HFF-Myc (cell line): ENCODE data around the gene TBXT.

Source experiments
- DNase-seq: peaks from one replicate; pipeline ENCODE4 v3.0.0-alpha.2; 2011; ENCODE audit warnings: low read depth; ENCODE audit errors: extremely low read depth
- H3K4me3 ChIP-seq: replicated peaks from 2 replicates; pipeline ENCODE4 v1.5.1; 2011; ENCODE audit warnings: low read depth, mild to moderate bottlenecking, control low read depth, low read length
- TF ChIP-seq, protein P1 (sequence below): IDR thresholded peaks from 2 replicates; pipeline ENCODE4 v1.5.1; 2012; ENCODE audit warnings: mild to moderate bottlenecking, low read depth, low read length, control low read depth; ENCODE audit errors: missing control alignments

TBXT gene

GRCh38 chr6:166172546-166172945 lies 4.9 kb upstream of the TBXT start:
- TF ChIP-seq, protein P1, sequence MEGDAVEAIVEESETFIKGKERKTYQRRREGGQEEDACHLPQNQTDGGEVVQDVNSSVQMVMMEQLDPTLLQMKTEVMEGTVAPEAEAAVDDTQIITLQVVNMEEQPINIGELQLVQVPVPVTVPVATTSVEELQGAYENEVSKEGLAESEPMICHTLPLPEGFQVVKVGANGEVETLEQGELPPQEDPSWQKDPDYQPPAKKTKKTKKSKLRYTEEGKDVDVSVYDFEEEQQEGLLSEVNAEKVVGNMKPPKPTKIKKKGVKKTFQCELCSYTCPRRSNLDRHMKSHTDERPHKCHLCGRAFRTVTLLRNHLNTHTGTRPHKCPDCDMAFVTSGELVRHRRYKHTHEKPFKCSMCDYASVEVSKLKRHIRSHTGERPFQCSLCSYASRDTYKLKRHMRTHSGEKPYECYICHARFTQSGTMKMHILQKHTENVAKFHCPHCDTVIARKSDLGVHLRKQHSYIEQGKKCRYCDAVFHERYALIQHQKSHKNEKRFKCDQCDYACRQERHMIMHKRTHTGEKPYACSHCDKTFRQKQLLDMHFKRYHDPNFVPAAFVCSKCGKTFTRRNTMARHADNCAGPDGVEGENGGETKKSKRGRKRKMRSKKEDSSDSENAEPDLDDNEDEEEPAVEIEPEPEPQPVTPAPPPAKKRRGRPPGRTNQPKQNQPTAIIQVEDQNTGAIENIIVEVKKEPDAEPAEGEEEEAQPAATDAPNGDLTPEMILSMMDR = no peak
- DNase-seq = no peak

GRCh38 chr6:166169549-166170421 lies 2.1 kb upstream of the TBXT start:
- TF ChIP-seq, protein P1 = no peak
- H3K4me3 ChIP-seq = no peak overlapping the region
- DNase-seq = no peak

More at GRCh38 chr6:166172546-166172945, 4.9 kb upstream of the TBXT start:
- H3K4me3 ChIP-seq = no peak overlapping the region

- TF ChIP-seq, protein P1 = no peak
- no peak for DNase-seq
- H3K4me3 ChIP-seq = no peak overlapping the region
These were observed 1.2 kb upstream of the TBXT start for GRCh38 chr6:166168616-166169548.

GRCh38 chr6:166167258-166167731 lies 356 bp downstream of the TBXT start:
- no peak overlapping the region for H3K4me3 ChIP-seq
- TF ChIP-seq, protein P1 = no peak
- DNase-seq = no peak

DNA sequence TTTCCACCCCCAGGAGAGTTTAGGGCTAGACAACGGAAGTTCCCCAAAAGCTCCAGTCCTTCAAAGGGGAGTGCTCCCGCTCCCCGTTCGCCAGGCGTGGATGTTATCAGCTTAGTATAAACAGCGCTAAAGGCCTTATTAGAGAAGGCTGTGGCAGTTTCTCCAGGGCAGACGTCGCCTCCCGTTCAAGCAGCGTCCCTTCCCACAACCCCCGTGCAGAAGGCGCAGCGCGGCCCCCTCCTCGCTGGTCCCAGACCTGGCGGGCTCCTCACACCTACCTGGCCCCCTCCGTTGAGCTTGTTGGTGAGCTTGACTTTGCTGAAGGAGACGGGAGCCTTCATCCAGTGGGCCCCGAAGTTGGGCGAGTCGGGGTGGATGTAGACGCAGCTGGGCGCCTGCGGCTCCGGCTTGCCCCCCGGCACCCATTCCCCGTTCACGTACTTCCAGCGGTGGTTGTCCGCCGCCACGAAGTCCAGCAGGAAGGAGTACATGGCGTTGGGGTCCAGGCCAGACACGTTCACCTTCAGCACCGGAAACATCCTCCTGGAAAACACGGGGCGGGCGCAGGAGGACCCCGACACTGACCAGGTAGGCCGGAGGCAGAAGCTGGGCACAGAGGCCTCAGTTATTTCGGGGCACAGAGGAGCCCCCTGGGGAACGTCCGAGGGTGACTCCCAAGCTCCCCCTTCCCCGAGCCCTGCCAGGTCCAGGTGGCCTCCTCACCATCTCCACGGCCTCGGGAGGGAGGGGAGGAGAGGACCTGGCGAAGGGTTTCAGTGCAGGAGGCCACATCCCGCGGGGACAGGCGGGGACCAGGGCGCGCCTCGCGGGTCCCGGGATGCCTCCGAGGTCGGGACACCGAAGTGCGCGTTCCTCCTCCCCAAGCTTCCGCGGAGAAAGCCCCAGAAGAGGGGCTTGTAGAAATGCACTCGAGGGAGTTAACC lies 1.1 kb downstream of the TBXT start:
- H3K4me3 ChIP-seq = no peak overlapping the region
- no peak for DNase-seq
- TF ChIP-seq, protein P1 = no peak
